Stimulated activated CD8-positive, alpha-beta memory T cell treated with anti-CD3 and anti-CD28 coated beads, Interleukin-12 subunit alpha, Interleukin-12 subunit beta, amount 100 ng/mL, for 1 hour (primary cell): ENCODE measurements around the gene C14orf119.

ENCODE experiments used
- DNase-seq: peaks from one replicate; pipeline ENCODE4 v3.0.0-alpha.2; 2020; ENCODE audit warnings: low read depth

C14orf119 gene

GRCh38 chr14:23126548-23127278 is 31.4 kb downstream of the C14orf119 start:
- no peak for DNase-seq

- DNase-seq, result no peak
Measured at GRCh38 chr14:23127861-23128260, 32.6 kb downstream of the C14orf119 start.

GRCh38 chr14:23128969-23129758 is 33.9 kb downstream of the C14orf119 start:
- DNase-seq, result no peak

- DNase-seq, result no peak
Measured at GRCh38 chr14:23129759-23130316, 34.5 kb downstream of the C14orf119 start.

- DNase-seq, result no peak
Measured at GRCh38 chr14:23130871-23131270, 35.6 kb downstream of the C14orf119 start.

GRCh38 chr14:23131482-23131881 is 36.2 kb downstream of the C14orf119 start:
- no peak for DNase-seq

- no peak for DNase-seq
Measured at GRCh38 chr14:23132970-23133369, 37.7 kb downstream of the C14orf119 start.

- DNase-seq, result no peak
Measured at GRCh38 chr14:23136566-23137133, 41.3 kb downstream of the C14orf119 start.

GRCh38 chr14:23137192-23137812 is 42.0 kb downstream of the C14orf119 start:
- DNase-seq, result no peak

GRCh38 chr14:23137813-23138535 is 42.7 kb downstream of the C14orf119 start:
- no peak for DNase-seq

- DNase-seq, result no peak
Measured at GRCh38 chr14:23139874-23140273, 44.6 kb downstream of the C14orf119 start.

- DNase-seq, result no peak
Measured at GRCh38 chr14:23140371-23140770, 45.1 kb downstream of the C14orf119 start.

GRCh38 chr14:23141706-23142444 is 46.6 kb downstream of the C14orf119 start:
- DNase-seq, result no peak

- no peak for DNase-seq
Measured at GRCh38 chr14:23142826-23143225, 47.5 kb downstream of the C14orf119 start.

- DNase-seq, result no peak
Measured at GRCh38 chr14:23143911-23144310, 48.6 kb downstream of the C14orf119 start.

GRCh38 chr14:23145794-23146350 is 50.6 kb downstream of the C14orf119 start:
- DNase-seq, result no peak

- no peak for DNase-seq
Measured at GRCh38 chr14:23146351-23146910, 51.1 kb downstream of the C14orf119 start.

- DNase-seq, result no peak
Measured at GRCh38 chr14:23146980-23147379, 51.7 kb downstream of the C14orf119 start.

GRCh38 chr14:23147676-23148075 is 52.4 kb downstream of the C14orf119 start:
- no peak for DNase-seq

GRCh38 chr14:23148591-23149249 is 53.4 kb downstream of the C14orf119 start:
- no peak for DNase-seq
